Testis (tissue), 2 donors: ENCODE measurements around the gene WDR91.

ENCODE experiments used
- POLR2A ChIP-seq: fragments of 450-650 bp; IDR thresholded peaks from one replicate; pipeline ENCODE4 v1.6.1; 2017; ENCODE audit warnings: antibody characterized with exemption, mild to moderate bottlenecking, moderate library complexity
- TF ChIP-seq, protein P1 (sequence below), 3 experiments: fragments of 450-650 bp in 2 of 3; fragments of 200-600 bp in 1 of 3; sonication (generic) in 1 of 3; IDR thresholded peaks; one replicate each; pipeline ENCODE4 v1.5.1; 2016 to 2019; ENCODE audit warnings: antibody characterized with exemption in 3 of 3, mild to moderate bottlenecking in 2 of 3, moderate library complexity in 1 of 3

DNA sequence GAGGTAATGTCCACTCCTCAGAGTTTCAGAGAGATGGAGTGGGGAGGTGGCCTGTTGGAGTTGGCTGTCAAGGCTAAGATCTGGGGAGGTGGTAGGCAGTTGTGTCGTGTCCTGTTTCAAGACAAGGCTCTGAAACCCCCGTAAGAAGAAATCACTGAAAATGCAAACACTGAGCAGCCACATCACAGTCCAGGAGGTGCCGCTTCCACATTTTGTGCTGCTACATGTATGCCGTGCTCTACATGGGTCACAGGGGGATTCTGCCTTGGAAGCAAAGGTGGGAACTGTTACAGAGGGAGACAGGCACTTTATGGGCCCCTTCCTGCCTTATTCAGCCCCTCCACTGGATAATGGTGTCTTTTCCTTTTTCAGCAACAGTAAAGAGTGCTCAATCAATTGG is 11.9 kb downstream of the WDR91 start:
- TF ChIP-seq, protein P1, sequence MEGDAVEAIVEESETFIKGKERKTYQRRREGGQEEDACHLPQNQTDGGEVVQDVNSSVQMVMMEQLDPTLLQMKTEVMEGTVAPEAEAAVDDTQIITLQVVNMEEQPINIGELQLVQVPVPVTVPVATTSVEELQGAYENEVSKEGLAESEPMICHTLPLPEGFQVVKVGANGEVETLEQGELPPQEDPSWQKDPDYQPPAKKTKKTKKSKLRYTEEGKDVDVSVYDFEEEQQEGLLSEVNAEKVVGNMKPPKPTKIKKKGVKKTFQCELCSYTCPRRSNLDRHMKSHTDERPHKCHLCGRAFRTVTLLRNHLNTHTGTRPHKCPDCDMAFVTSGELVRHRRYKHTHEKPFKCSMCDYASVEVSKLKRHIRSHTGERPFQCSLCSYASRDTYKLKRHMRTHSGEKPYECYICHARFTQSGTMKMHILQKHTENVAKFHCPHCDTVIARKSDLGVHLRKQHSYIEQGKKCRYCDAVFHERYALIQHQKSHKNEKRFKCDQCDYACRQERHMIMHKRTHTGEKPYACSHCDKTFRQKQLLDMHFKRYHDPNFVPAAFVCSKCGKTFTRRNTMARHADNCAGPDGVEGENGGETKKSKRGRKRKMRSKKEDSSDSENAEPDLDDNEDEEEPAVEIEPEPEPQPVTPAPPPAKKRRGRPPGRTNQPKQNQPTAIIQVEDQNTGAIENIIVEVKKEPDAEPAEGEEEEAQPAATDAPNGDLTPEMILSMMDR (IDR thresholded peaks at IDR 0.05): no peak
- no peak for TF ChIP-seq POLR2A
